ENCODE data around the gene PDE7B. TPM values are rescaled to one million over a fixed set of nuclear protein-coding genes. Genes with fewer than 3 reads are reported as not detected.

PDE7B gene
- total RNA-seq, 1 experiment from 2014 or later: 0.03 TPM

- DNase-seq (ENCODE audit: low read depth, low spot score) (no peak), ATAC-seq (no peak)
- ChIA-PET POLR2A (no interaction called here), CTCF (no interaction called here)
- Histone ChIP-seq H3K27me3 (ENCODE audit: control insufficient read depth, insufficient read depth, low read length) (no peaks in the 10 kb centered on the region), H3K4me3 (ENCODE audit: low read depth in 2 of 2, low read length in 2 of 2) (no peak overlapping the region), H3K36me3 (ENCODE audit: control insufficient read depth, insufficient read depth, low read length) (no peaks in the 10 kb centered on the region), H3K9me3 (ENCODE audit: control insufficient read depth, insufficient read depth, low read depth, low read length) (no peaks in the 10 kb centered on the region), H3K27ac (ENCODE audit: low read length) (no peak overlapping the region), H3K4me1 (ENCODE audit: control insufficient read depth, insufficient read depth, low read length) (no peaks in the 10 kb centered on the region)
- intact Hi-C loops (cut with micrococcal nuclease; ENCODE audit: unreplicated experiment): no loop called here
- in situ Hi-C loops (cut with HindIII; ENCODE audit: low pct_unique_long_range_greater_than_20kb, low sequenced_read_pairs): no loop called here
- no TSS peak for BruUV-seq (replicated peaks)
- TF ChIP-seq REST (IDR thresholded peaks at IDR 0.05; ENCODE audit: insufficient read depth in 1 of 2, low read depth in 2 of 2, low read length in 1 of 2) (no peak), SIN3A (IDR thresholded peaks at IDR 0.05; ENCODE audit: borderline replicate concordance, insufficient read depth, low read depth, low read length) (no peak), TCF7L2 (IDR thresholded peaks at IDR 0.05; ENCODE audit: low read depth, low read length) (no peak)
Measured at GRCh38 chr6:136118787-136119186, 267.3 kb downstream of the PDE7B start.

- TF ChIP-seq CTCF (IDR thresholded peaks at IDR 0.05) (no peak), POLR2AphosphoS5 (IDR thresholded peaks at IDR 0.05; ENCODE audit: low read depth, low read length) (no peak), SIN3A (IDR thresholded peaks at IDR 0.05; ENCODE audit: borderline replicate concordance, insufficient read depth, low read depth, low read length) (no peak), REST (IDR thresholded peaks at IDR 0.05; ENCODE audit: insufficient read depth in 1 of 2, low read depth in 2 of 2, low read length in 1 of 2) (no peak), TCF7L2 (IDR thresholded peaks at IDR 0.05; ENCODE audit: low read depth, low read length) (no peak)
- ChIA-PET CTCF (no interaction called here), POLR2A (no interaction called here)
- no peak for ATAC-seq
- Histone ChIP-seq H3K4me3 (ENCODE audit: low read depth in 2 of 2, low read length in 2 of 2) (no peak overlapping the region), H3K4me1 (ENCODE audit: control insufficient read depth, insufficient read depth, low read length) (no peaks in the 10 kb centered on the region), H3K36me3 (ENCODE audit: control insufficient read depth, insufficient read depth, low read length) (no peaks in the 10 kb centered on the region), H3K9me3 (ENCODE audit: control insufficient read depth, insufficient read depth, low read depth, low read length) (no peaks in the 10 kb centered on the region), H3K27me3 (ENCODE audit: control insufficient read depth, insufficient read depth, low read length) (no peaks in the 10 kb centered on the region), H3K27ac (ENCODE audit: low read length) (no peak overlapping the region)
- in situ Hi-C loops (cut with HindIII; ENCODE audit: low pct_unique_long_range_greater_than_20kb, low sequenced_read_pairs): no loop called here
- intact Hi-C loops (cut with micrococcal nuclease; ENCODE audit: unreplicated experiment): no loop called here
- no TSS peak for BruUV-seq (replicated peaks)
- no peak for DNase-seq (ENCODE audit: low read depth, low spot score)
Measured at GRCh38 chr6:136123468-136123867, 272.0 kb downstream of the PDE7B start.

Data from Panc1 (cell line).